PC-9 (cell line): ENCODE data around the gene SLC25A45. TPM values are rescaled to one million over a fixed set of nuclear protein-coding genes. Genes with fewer than 3 reads are reported as not detected.

Source experiments
- BruUV-seq: library from RNA; stranded (reverse); fragments of 400-500 nt; replicated peaks from 2 replicates; lab custom pipeline; 2021; lab: Mats Ljungman, UMichigan
- CTCF ChIA-PET: fragments of 300-600 bp; sonication (Branson Sonifier 250); formaldehyde crosslinking; loops from one replicate; lab custom pipeline; 2022; ENCODE audit warnings: antibody characterized with exemption; lab: Charles Lee
- POLR2A ChIA-PET: fragments of 300-600 bp; sonication (Branson Sonifier 250); formaldehyde crosslinking; loops from one replicate; lab custom pipeline; 2022; ENCODE audit warnings: antibody characterized with exemption; ENCODE audit not compliant: unreplicated experiment; lab: Charles Lee
- DNase-seq, 2 experiments: peaks; one replicate each; pipeline versions ENCODE4 v3.0.0 to v3.0.0-alpha.2; 2015 to 2022; ENCODE audit warnings: mixed read lengths in 1 of 2
- H2AFZ ChIP-seq: fragments of 200-600 bp; sonication (generic); 2 replicates; pipeline ENCODE4 v1.8.1; 2017; ENCODE audit warnings: antibody characterized with exemption
- H3F3A ChIP-seq: fragments of 200-600 bp; sonication (generic); 2 replicates; pipeline ENCODE4 v1.8.1; 2017; ENCODE audit warnings: antibody characterized with exemption, mild to moderate bottlenecking, low read depth; ENCODE audit not compliant: insufficient read depth
- H3K27ac ChIP-seq: fragments of 200-600 bp; sonication (generic); 2 replicates; pipeline ENCODE4 v1.6.1; 2016; ENCODE audit warnings: mixed run types
- H3K27me3 ChIP-seq: fragments of 200-600 bp; sonication (generic); 2 replicates; pipeline ENCODE4 v1.6.1; 2016; ENCODE audit warnings: low read depth, mixed run types; ENCODE audit not compliant: insufficient read depth
- H3K36me3 ChIP-seq: fragments of 200-600 bp; sonication (generic); 2 replicates; pipeline ENCODE4 v1.6.1; 2016; ENCODE audit warnings: low read depth, mixed run types
- H3K4me1 ChIP-seq: fragments of 200-600 bp; sonication (generic); replicated peaks from 2 replicates; pipeline ENCODE4 v1.6.1; 2016; ENCODE audit warnings: mixed run types; ENCODE audit not compliant: insufficient read depth
- H3K4me2 ChIP-seq: fragments of 200-600 bp; sonication (generic); 2 replicates; pipeline ENCODE4 v1.6.1; 2017; ENCODE audit warnings: mixed run types
- H3K4me3 ChIP-seq: fragments of 200-600 bp; sonication (generic); 2 replicates; pipeline ENCODE4 v1.6.1; 2016; ENCODE audit warnings: mixed run types
- H3K79me2 ChIP-seq: fragments of 200-600 bp; sonication (generic); 2 replicates; pipeline ENCODE4 v1.6.1; 2017; ENCODE audit warnings: low read depth, mixed run types
- H3K9me2 ChIP-seq: fragments of 200-600 bp; sonication (generic); 2 replicates; pipeline ENCODE4 v1.8.1; 2017; ENCODE audit warnings: mild to moderate bottlenecking; ENCODE audit not compliant: insufficient read depth
- H3K9me3 ChIP-seq: fragments of 200-600 bp; sonication (generic); 2 replicates; pipeline ENCODE4 v1.8.1; 2016; ENCODE audit warnings: low read depth; ENCODE audit not compliant: insufficient read depth
- H4K20me1 ChIP-seq: fragments of 200-600 bp; sonication (generic); 2 replicates; pipeline ENCODE4 v1.8.1; 2017; ENCODE audit not compliant: insufficient read depth
- EZH2 ChIP-seq: fragments of 200-600 bp; sonication (generic); IDR thresholded peaks from 2 replicates; pipeline ENCODE4 v1.8.0; 2017; ENCODE audit warnings: antibody characterized with exemption, low read depth
- intact Hi-C: fragments of 100-400 bp; cut with micrococcal nuclease; formaldehyde crosslinking; loops from one replicate; pipeline ENCODE4 v1.10.0; 2022; ENCODE audit not compliant: unreplicated experiment
- total RNA-seq: library from RNA; stranded (reverse); gene quantifications from 2 replicates; pipeline ENCODE4 v1.2.3, GENCODE V29; 2021
- TF ChIP-seq, protein P1 (sequence below): fragments of 200-600 bp; sonication (generic); conservative IDR thresholded peaks from 2 replicates; pipeline ENCODE4 v1.6.1; 2017; ENCODE audit warnings: mixed run types, antibody characterized with exemption, mild to moderate bottlenecking, moderate library complexity

Gene SLC25A45
- total RNA-seq, 1 experiment from 2014 or later, result 9.8 TPM

DNA sequence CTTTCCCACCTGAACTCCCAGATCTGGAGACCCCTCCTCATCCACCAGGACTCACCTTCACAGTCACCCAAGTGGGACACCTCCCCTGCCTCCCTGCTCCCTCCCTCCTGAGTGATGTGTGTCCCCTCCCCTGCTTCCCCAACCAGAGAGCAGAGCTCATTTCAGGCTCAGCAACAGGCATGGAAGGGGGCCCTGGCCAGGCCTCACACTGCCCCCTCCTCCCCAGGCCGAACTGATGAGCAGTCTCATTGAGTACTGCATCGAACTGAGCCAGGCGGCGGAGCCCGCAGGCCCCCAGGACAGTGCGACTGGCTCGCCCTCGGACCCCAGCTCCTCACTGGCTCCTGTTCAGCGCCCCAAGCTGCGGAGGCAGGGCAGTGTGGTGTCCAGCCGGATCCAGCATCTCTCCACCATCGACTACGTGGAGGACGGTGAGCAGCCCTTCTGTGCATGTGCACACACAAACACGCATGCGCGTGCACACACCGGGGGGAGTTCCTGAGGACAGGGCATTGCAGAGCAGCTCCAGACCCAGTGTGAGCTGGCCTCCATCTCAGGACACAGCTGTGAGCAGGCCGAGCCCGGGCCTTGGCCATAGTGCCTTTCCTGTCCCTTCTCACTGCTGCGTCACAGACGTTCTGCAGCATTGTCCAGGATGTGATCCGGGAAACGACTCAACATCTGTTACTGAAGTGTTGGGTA, 22.3 kb upstream of the SLC25A45 start:
- no peak for DNase-seq
- Histone ChIP-seq H4K20me1 (no peaks in the 10 kb centered on the region), H3K9me2 (no peaks in the 10 kb centered on the region), H3K79me2 (no peaks in the 10 kb centered on the region), H3K27ac (no peak overlapping the region), H3K4me2 (no peak overlapping the region), H3K4me1 (no peaks in the 10 kb centered on the region), H3K27me3 (no peaks in the 10 kb centered on the region), H2AFZ (no peak overlapping the region), H3K9me3 (no peaks in the 10 kb centered on the region), H3K4me3 (no peak overlapping the region), H3K36me3 (peaks cover 20% of the 10 kb centered on the region), H3F3A (peaks cover 22% of the 10 kb centered on the region; the same call in 1 of the 2 replicates)
- CTCF ChIA-PET, result no interaction called here
- POLR2A ChIA-PET, result interaction anchor here (0.6 to 0.7 kb wide), 3 partner anchors 41 to 114 kb away, joined by 3 to 12 read pairs (median 8); no protein-coding TSS in a partner anchor
- intact Hi-C loops, result no loop called here
- TF ChIP-seq, protein P1, sequence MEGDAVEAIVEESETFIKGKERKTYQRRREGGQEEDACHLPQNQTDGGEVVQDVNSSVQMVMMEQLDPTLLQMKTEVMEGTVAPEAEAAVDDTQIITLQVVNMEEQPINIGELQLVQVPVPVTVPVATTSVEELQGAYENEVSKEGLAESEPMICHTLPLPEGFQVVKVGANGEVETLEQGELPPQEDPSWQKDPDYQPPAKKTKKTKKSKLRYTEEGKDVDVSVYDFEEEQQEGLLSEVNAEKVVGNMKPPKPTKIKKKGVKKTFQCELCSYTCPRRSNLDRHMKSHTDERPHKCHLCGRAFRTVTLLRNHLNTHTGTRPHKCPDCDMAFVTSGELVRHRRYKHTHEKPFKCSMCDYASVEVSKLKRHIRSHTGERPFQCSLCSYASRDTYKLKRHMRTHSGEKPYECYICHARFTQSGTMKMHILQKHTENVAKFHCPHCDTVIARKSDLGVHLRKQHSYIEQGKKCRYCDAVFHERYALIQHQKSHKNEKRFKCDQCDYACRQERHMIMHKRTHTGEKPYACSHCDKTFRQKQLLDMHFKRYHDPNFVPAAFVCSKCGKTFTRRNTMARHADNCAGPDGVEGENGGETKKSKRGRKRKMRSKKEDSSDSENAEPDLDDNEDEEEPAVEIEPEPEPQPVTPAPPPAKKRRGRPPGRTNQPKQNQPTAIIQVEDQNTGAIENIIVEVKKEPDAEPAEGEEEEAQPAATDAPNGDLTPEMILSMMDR, result no peak
- no peak for TF ChIP-seq EZH2
- BruUV-seq, result no TSS peak

DNA sequence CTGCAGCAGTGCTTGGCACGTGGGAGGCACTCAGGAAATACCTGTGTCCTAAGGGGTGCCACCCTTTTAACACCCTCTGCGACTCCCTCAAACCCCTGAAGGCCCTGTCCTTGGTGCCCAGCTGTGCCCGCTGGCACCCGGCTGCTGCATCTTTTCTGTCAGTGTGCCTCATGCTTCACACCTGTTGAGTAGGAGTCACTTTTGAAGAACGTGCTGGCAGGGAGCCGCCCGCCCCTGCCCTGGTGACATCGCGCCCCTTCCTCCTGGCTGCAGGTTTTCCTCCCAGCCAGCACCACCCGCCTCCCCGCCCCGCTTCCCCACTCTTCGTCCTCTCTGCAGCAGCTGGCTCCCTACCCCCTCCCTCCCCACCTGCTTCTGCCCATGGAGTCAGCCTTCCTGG, 21.8 kb upstream of the SLC25A45 start:
- BruUV-seq, result no TSS peak
- Histone ChIP-seq H3K4me2 (no peak overlapping the region), H3K4me3 (no peak overlapping the region), H3K9me2 (no peaks in the 10 kb centered on the region), H3K27ac (no peak overlapping the region), H3K36me3 (peaks cover 15% of the 10 kb centered on the region), H3K9me3 (no peaks in the 10 kb centered on the region), H2AFZ (no peak overlapping the region), H3K79me2 (no peaks in the 10 kb centered on the region), H3K4me1 (no peaks in the 10 kb centered on the region), H3F3A (peaks cover 19% of the 10 kb centered on the region; the same call in 1 of the 2 replicates), H3K27me3 (no peaks in the 10 kb centered on the region), H4K20me1 (no peaks in the 10 kb centered on the region)
- ChIA-PET POLR2A (interaction anchor here (0.7 kb wide), 1 partner anchor 41 kb away, joined by 3 read pairs; no protein-coding TSS in a partner anchor), CTCF (interaction anchor here (0.6 kb wide), 1 partner anchor 16 kb away, joined by 4 read pairs; no protein-coding TSS in a partner anchor)
- no peak for DNase-seq
- intact Hi-C loops, result no loop called here
- TF ChIP-seq, protein P1, result no peak
- TF ChIP-seq EZH2, result no peak

DNA sequence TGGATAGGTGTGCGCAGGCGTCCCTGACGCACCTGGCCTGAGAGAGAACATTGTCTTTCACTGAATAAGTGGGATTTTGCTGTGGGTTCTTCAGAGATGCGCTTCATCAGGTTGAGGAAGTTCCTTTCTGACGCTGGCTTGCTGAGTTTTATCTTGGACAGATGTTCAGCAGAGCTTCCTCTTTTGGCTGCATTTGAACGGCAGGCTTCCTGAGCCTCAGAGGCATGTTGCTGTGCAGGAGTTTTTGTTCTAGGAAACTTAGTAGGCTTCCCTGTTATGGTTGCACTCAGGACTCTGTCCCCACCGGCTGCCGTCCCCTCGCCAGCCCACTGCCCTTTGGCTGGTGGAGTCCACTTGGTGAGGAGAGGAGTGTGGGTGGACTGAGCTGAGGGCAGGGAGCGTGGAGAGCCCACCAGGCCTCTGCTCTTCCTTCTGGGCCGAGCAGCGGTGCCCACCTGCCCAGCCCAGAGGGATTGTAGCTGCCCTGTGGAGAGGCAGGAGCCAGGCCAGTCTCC, 21.2 kb upstream of the SLC25A45 start:
- no peak overlapping the region for H3K4me3 ChIP-seq
- peaks cover 14% of the 10 kb centered on the region; the same call in 1 of the 2 replicates for H3F3A ChIP-seq
- no TSS peak for BruUV-seq
- no peaks in the 10 kb centered on the region for H3K79me2 ChIP-seq
- H3K4me1 ChIP-seq, result no peaks in the 10 kb centered on the region
- no peak overlapping the region for H3K4me2 ChIP-seq
- no peaks in the 10 kb centered on the region for H3K9me3 ChIP-seq
- H3K36me3 ChIP-seq, result peaks cover 11% of the 10 kb centered on the region
- H3K27me3 ChIP-seq, result no peaks in the 10 kb centered on the region
- no peak overlapping the region for H2AFZ ChIP-seq
- TF ChIP-seq, protein P1, result no peak
- TF ChIP-seq EZH2, result no peak
- H3K9me2 ChIP-seq, result no peaks in the 10 kb centered on the region
- H3K27ac ChIP-seq, result no peak overlapping the region
- DNase-seq, result no peak
- H4K20me1 ChIP-seq, result no peaks in the 10 kb centered on the region
- intact Hi-C loops, result no loop called here
- POLR2A ChIA-PET, result interaction anchor here (0.7 kb wide), 1 partner anchor 42 kb away, joined by 3 read pairs; no protein-coding TSS in a partner anchor
- CTCF ChIA-PET, result interaction anchor here (0.6 kb wide), 1 partner anchor 16 kb away, joined by 4 read pairs; no protein-coding TSS in a partner anchor
